ENCODE measurements around the gene LAMC3. TPM values are rescaled to one million over a fixed set of nuclear protein-coding genes. Genes with fewer than 3 reads are reported as not detected.

LAMC3 gene
- total RNA-seq, 1 experiment from 2014 or later, result 4.6 TPM

GRCh38 chr9:130983359-130983670 is 25.7 kb upstream of the LAMC3 start:
- no peaks in the 10 kb centered on the region for H3K27me3 ChIP-seq (ENCODE audit: low read length)
- intact Hi-C loops (cut with micrococcal nuclease), result no loop called here
- no peak overlapping the region for H2AFZ ChIP-seq (ENCODE audit: low read length)
- no peaks in the 10 kb centered on the region for H3K4me1 ChIP-seq (ENCODE audit: insufficient read depth, low read length)
- POLR2A ChIA-PET (ENCODE audit: unreplicated experiment), result no interaction called here
- no TSS peak for BruUV-seq (replicated peaks)
- no peaks in the 10 kb centered on the region for H3K9me3 ChIP-seq (ENCODE audit: low read length)
- TF ChIP-seq EZH2 (IDR thresholded peaks at IDR 0.05; ENCODE audit: low read length, unreplicated experiment) (no peak), EZH2phosphoT487 (IDR thresholded peaks at IDR 0.05; ENCODE audit: borderline replicate concordance, low read length) (no peak), CTCF (conservative IDR thresholded peaks at IDR 0.05; ENCODE audit: low read depth, low read length) (no peak)
- no peaks in the 10 kb centered on the region for H4K20me1 ChIP-seq (ENCODE audit: low read length)
- H3K4me2 ChIP-seq (ENCODE audit: low read length), result no peak overlapping the region
- DNase-seq (no peak), ATAC-seq (no peak)
- CTCF ChIA-PET, result no interaction called here
- H3F3A ChIP-seq (ENCODE audit: low read length, unreplicated experiment), result no peaks in the 10 kb centered on the region
- H3K79me2 ChIP-seq (ENCODE audit: low read length), result no peaks in the 10 kb centered on the region
- H3K9me2 ChIP-seq (replicated peaks; ENCODE audit: low read length), result no peaks in the 10 kb centered on the region
- H3K27ac ChIP-seq (ENCODE audit: low read length), result no peak overlapping the region
- no peak overlapping the region for H3K4me3 ChIP-seq (ENCODE audit: low read length)
- no peaks in the 10 kb centered on the region for H3K36me3 ChIP-seq (ENCODE audit: low read depth, low read length)
- no peak overlapping the region for H3K9ac ChIP-seq (ENCODE audit: low read length)

- Histone ChIP-seq H3K9me3 (ENCODE audit: low read length) (no peaks in the 10 kb centered on the region), H3F3A (ENCODE audit: low read length, unreplicated experiment) (no peaks in the 10 kb centered on the region), H3K9ac (ENCODE audit: low read length) (no peak overlapping the region), H3K36me3 (ENCODE audit: low read depth, low read length) (no peaks in the 10 kb centered on the region), H3K4me2 (ENCODE audit: low read length) (no peak overlapping the region), H3K27ac (ENCODE audit: low read length) (no peak overlapping the region), H3K4me3 (ENCODE audit: low read length) (no peak overlapping the region), H4K20me1 (ENCODE audit: low read length) (no peaks in the 10 kb centered on the region), H2AFZ (ENCODE audit: low read length) (no peak overlapping the region), H3K79me2 (ENCODE audit: low read length) (no peaks in the 10 kb centered on the region), H3K9me2 (replicated peaks; ENCODE audit: low read length) (no peaks in the 10 kb centered on the region), H3K4me1 (ENCODE audit: insufficient read depth, low read length) (no peaks in the 10 kb centered on the region), H3K27me3 (ENCODE audit: low read length) (no peaks in the 10 kb centered on the region)
- intact Hi-C loops (cut with micrococcal nuclease), result no loop called here
- ATAC-seq (no peak), DNase-seq (no peak)
- CTCF ChIA-PET, result no interaction called here
- no peak for TF ChIP-seq EZH2phosphoT487 (IDR thresholded peaks at IDR 0.05; ENCODE audit: borderline replicate concordance, low read length)
- TF ChIP-seq EZH2 (IDR thresholded peaks at IDR 0.05; ENCODE audit: low read length, unreplicated experiment), result no peak
- TF ChIP-seq CTCF (conservative IDR thresholded peaks at IDR 0.05; ENCODE audit: low read depth, low read length), result no peak
- no TSS peak for BruUV-seq (replicated peaks)
- POLR2A ChIA-PET (ENCODE audit: unreplicated experiment), result no interaction called here
Measured at GRCh38 chr9:130983970-130984369, 25.0 kb upstream of the LAMC3 start.

GRCh38 chr9:130984521-130984920 is 24.5 kb upstream of the LAMC3 start:
- TF ChIP-seq CTCF (conservative IDR thresholded peaks at IDR 0.05; ENCODE audit: low read depth, low read length), result no peak
- TF ChIP-seq EZH2 (IDR thresholded peaks at IDR 0.05; ENCODE audit: low read length, unreplicated experiment), result no peak
- TF ChIP-seq EZH2phosphoT487 (IDR thresholded peaks at IDR 0.05; ENCODE audit: borderline replicate concordance, low read length), result no peak
- Histone ChIP-seq H2AFZ (ENCODE audit: low read length) (no peak overlapping the region), H3K9me2 (replicated peaks; ENCODE audit: low read length) (no peaks in the 10 kb centered on the region), H3K79me2 (ENCODE audit: low read length) (no peaks in the 10 kb centered on the region), H3K27me3 (ENCODE audit: low read length) (no peaks in the 10 kb centered on the region), H3K4me1 (ENCODE audit: insufficient read depth, low read length) (no peaks in the 10 kb centered on the region), H3K27ac (ENCODE audit: low read length) (no peak overlapping the region), H3K4me3 (ENCODE audit: low read length) (no peak overlapping the region), H3K4me2 (ENCODE audit: low read length) (no peak overlapping the region), H3K9me3 (ENCODE audit: low read length) (no peaks in the 10 kb centered on the region), H4K20me1 (ENCODE audit: low read length) (no peaks in the 10 kb centered on the region), H3F3A (ENCODE audit: low read length, unreplicated experiment) (no peaks in the 10 kb centered on the region), H3K36me3 (ENCODE audit: low read depth, low read length) (no peaks in the 10 kb centered on the region), H3K9ac (ENCODE audit: low read length) (no peak overlapping the region)
- BruUV-seq (replicated peaks), result no TSS peak
- ChIA-PET CTCF (no interaction called here), POLR2A (ENCODE audit: unreplicated experiment) (no interaction called here)
- intact Hi-C loops (cut with micrococcal nuclease), result no loop called here
- ATAC-seq (no peak), DNase-seq (no peak)
